ENCODE data around the gene PAX9.

DNA sequence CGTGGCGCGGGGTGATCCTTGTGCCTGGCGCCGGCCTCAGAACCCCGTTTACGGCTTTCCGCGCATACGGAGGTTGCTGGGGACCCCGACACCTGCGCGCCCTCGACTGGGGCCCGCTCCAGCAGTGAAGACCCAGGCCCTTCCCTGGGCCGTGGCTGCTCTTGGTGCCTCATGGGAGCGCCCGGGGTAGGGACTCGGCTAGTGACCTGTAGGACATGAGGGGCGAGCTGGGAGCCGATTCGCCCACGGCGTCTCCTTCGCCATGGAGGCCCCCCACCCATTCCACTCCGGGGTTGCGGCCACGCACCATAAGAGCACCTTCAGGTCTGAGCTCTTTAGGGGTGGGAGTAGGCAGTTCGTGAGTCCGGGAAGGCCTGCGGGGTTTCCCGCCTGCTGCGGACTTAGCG, 14.2 kb upstream of the PAX9 start:
- TF ChIP-seq, protein P1, sequence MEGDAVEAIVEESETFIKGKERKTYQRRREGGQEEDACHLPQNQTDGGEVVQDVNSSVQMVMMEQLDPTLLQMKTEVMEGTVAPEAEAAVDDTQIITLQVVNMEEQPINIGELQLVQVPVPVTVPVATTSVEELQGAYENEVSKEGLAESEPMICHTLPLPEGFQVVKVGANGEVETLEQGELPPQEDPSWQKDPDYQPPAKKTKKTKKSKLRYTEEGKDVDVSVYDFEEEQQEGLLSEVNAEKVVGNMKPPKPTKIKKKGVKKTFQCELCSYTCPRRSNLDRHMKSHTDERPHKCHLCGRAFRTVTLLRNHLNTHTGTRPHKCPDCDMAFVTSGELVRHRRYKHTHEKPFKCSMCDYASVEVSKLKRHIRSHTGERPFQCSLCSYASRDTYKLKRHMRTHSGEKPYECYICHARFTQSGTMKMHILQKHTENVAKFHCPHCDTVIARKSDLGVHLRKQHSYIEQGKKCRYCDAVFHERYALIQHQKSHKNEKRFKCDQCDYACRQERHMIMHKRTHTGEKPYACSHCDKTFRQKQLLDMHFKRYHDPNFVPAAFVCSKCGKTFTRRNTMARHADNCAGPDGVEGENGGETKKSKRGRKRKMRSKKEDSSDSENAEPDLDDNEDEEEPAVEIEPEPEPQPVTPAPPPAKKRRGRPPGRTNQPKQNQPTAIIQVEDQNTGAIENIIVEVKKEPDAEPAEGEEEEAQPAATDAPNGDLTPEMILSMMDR (IDR thresholded peaks at IDR 0.05), result no peak
- TF ChIP-seq ZFX (IDR thresholded peaks at IDR 0.05; ENCODE audit: borderline replicate concordance), result no peak

Measured in 22Rv1 (cell line).